Posterior cingulate gyrus (tissue), 11 donors: ENCODE results near the gene AHRR.

Experiments used
- DNase-seq, 10 donors: peaks; one replicate each; pipeline versions ENCODE4 v3.0.0 to v3.0.0-alpha.2; 2020 to 2021; ENCODE audit warnings: mixed read lengths in 3 of 10
- intact Hi-C: fragments of 100-400 bp; cut with DNase I; formaldehyde crosslinking; loops from one replicate; pipeline ENCODE4 v1.15.1; 2023

Gene AHRR

DNA sequence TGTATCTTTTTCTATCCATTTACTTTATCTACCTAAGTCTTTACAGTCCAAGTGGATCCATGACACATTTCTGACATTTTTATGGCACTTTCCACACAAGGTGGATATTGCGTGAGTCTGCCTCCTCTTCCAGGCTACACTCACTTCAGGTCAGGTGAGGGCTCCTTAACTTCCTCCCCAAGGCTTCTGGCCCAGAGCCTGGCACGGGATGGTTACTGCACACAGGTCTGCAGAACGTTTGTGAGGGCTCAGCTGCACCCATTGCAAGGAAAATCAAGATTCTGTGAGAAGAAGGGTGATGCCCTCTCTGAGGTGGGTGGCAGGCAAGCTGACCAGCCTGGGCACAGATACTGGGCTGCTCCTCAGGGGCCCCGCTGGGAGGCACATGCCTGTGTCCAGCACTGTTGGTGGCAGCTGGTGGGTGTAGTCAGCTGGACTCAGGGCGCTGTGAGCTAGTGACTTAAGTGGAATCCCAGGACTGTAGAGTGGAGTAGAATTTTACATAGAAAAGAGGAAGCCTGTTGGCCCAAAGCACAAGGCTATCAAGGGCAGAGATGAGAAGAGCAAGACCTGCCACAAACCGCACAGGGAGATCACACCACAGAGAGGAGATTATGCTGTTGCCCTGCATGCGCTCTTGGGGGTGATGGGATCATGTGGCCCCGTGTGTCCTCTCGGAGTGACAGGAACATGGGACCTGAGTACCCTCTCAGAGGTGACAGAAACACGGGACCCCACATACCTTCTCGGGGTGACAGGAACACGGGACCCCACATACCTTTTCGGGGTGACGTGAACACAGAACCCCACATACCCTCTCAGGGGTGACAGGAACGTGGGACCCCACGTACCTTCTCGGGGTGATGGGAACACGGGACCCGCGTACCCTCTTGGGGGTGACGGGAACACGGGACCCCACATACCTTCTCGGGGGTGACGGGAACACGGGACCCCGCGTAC lies 21.3 kb downstream of the AHRR start:
- intact Hi-C loops, result no loop called here
- DNase-seq, result no peak

- peak in 3 of 10 donors; percentile 35 to 82 (median 77) for DNase-seq
These were observed 22.2 kb downstream of the AHRR start for GRCh38 chr5:343461-344401.

DNA sequence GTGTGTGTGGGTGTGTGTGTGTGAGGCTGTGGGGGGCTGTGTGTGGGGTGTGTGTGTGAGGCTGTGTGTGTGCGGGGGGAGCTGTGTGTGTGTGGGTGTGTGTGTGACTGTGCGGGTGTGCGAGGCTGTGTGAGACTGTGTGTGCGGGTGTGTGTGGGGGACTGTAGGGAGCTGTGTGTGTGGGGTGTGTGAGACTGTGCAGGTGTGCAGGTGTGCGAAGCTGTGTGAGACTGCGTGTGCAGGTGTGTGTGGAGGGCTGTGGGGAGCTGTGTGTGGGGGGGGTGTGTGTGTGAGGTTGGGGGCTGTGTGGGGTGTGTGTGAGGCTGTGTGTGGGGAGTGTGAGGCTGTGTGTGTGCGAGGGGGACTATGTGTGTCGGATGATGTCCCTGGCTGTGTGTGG lies 23.2 kb downstream of the AHRR start:
- no peak for DNase-seq
- intact Hi-C loops, result no loop called here

More at GRCh38 chr5:343461-344401, 22.2 kb downstream of the AHRR start:
- intact Hi-C loops, result no loop called here

DNA sequence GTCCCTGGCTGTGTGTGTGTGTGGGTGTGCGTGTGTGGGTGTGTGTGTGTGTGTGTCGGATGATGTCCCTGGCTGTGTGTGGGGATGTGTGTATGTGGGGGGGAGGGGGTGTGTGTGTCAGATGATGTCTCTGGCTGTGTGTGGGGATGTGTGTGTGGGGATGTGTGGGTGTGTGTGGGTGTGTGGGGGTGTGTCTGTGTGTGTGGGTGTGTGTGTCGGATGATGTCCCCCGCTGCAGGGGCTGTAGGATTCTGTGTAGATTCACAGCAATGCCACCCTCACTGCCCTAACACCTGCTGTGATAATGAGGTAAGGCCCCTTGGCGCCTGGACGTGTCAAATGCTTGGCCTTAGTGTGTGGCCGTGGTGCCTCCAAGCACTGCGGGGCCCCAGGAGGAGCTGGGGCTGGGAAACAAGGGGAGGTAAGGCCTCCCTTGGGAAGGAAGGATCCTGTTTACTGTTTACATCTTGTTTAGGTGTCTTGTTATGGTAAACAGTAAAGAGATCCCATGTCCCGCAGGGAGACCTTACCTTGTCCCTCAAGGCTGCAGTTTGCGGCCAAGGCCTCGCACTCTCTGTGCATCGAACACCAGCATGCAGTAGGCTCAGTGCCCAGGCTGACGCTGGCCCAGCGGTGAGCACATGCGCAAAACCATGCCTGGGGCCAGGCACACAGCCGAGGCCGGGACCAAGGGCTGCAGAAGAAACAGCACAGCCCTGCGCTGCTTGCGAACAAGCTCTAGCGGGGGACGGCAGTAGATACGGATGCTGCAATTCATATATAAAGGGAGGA lies 24.1 kb downstream of the AHRR start:
- intact Hi-C loops, result no loop called here
- DNase-seq, result peak in 5 of 10 donors; percentile 30 to 87 (median 45)

- intact Hi-C loops, result no loop called here
- DNase-seq, result peak in 1 of 10 donors; percentile 52
These were observed 24.9 kb downstream of the AHRR start for GRCh38 chr5:346229-346935.

- DNase-seq, result no peak
- intact Hi-C loops, result no loop called here
These were observed 26.3 kb downstream of the AHRR start for GRCh38 chr5:347712-348284.

DNA sequence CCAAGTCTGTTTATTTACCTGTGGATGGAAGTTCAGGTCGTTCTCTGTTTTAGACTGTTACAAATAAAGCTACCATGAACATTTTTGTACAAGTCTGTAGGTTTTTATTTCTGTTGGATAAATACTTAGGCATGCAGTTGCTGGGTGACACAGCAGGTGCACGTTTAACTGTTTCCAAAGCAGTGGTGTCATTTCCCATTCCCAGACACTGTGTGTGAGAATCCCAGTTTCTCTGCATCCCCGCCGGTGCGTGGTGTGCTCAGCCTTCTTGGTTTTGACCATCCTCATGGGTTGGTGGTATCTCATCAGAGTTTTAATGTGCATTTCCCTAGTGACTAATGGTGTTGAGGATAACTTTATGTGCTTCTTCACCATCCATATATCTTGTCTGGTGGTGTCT lies 27.2 kb downstream of the AHRR start:
- no peak for DNase-seq

DNA sequence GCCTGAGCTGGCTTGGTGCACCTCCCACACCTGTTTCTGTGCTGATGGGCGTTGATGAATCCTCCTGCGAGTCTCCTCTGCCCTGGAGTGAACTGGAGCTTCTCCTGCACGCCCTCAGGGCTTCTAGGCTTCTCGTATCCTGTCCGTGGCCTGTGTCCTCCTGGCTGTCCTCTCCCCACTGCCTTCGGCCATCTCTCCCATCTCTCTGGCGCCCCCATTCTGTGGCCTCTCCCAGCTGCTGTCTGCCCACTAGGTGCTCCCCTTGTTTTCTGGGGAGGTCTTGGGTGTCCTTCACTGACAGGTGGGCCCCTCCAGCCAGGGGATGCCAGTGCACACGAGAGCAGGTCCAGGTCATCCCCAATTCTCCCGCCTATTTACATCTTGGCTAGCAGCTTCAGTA lies 28.8 kb downstream of the AHRR start:
- DNase-seq, result peak in 1 of 10 donors; percentile 79

More for the DNA sequence above, 27.2 kb downstream of the AHRR start:
- intact Hi-C loops, result no loop called here

DNA sequence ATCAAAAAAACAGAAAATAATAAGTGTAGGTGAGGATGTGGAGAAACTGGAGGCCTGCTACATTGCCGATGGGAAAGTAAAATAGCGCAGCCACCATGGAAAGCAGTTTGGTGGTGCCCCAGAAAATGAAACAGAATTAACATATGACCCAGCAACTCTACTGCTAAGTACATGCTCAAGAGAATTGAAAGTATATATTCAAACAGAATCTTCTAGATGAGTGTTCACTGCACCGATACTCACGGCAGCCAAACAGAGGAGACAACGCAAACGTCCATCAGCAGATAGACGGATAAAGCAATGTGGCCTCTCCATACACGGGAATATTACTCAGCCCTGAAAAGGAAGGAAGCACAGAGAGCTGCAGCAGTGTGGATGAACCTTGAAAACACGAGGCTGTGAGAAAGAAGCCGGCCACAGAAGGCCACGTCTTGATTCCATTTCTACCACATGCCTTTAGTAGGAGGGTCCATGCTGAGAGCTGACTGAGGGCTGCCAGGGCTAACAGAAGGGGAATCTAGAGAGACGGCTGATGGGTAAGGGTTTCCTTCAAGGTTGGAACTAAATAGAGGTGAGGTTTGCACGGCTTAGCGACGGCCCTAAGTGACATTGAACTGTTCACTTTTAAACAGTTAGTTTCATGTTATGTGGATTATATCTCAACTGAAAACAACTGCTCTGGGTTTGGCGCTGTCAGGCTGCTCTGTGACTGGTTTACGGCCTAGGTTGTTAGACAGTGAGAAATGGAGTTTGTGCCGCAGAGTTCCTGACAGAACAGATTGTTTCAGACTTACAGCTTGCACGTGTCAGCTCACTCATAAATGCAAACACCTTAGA lies 29.8 kb downstream of the AHRR start:
- intact Hi-C loops, result no loop called here
- no peak for DNase-seq

More for the DNA sequence above, 28.8 kb downstream of the AHRR start:
- intact Hi-C loops, result no loop called here

DNA sequence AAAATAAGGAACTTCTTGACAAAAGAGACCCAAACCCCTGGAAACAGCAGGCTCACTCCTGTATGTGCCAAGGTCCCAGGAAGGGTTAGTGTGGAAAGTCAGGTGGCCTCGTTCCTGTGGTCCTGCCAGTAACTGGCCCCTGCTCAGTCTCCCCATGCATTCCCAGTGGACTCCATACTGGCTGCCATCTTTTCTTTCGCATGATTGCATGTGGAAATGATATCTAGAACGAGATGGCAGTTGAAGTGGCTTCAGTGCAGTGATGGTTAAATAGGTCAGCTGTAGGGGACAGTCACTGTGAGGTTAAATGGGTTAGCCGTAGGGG lies 30.4 kb downstream of the AHRR start:
- intact Hi-C loops, result no loop called here
- no peak for DNase-seq

DNA sequence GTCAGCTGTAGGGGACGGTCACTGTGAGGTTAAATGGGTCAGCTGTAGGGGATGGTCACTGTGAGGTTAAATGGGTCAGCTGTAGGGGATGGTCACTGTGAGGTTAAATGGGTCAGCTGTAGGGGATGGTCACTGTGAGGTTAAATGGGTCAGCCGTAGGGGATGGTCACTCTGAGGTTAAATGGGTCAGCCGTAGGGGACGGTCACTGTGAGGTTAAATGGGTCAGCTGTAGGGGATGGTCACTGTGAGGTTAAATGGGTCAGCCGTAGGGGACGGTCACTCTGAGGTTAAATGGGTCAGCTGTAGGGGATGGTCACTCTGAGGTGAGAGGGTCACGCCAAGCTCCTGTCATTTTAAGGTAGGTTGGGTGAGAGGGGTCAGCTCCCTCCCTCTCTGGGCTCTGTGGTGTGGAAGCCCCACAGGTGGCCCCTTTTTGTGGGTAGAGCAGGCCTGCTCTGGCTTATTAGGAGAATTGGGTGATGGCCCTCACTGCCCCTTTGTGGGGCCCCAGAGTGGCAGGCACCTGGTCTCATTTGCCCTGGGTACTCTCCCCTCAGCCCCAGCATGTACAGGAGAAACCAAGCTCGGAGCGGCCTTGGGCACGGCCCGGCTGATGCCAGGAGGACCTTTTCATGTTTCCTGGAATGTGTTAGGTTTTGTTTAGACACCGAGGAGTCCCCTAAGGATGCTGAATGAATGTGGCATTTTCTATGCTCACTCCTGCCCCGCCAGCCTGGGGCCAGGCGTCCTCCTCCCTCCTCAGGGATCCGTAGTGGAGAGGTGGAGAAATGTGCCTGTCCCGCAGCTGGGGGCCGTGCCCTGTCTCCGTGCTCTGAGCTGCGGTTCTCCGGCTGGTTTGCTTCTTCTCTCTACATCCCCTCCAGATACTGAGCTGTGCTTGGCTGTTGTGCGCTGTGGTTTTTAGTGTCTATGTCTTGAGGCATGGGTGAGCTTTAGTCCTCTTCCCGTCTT lies 31.4 kb downstream of the AHRR start:
- DNase-seq, result peak in 1 of 10 donors; percentile 69
- intact Hi-C loops, result no loop called here

DNA sequence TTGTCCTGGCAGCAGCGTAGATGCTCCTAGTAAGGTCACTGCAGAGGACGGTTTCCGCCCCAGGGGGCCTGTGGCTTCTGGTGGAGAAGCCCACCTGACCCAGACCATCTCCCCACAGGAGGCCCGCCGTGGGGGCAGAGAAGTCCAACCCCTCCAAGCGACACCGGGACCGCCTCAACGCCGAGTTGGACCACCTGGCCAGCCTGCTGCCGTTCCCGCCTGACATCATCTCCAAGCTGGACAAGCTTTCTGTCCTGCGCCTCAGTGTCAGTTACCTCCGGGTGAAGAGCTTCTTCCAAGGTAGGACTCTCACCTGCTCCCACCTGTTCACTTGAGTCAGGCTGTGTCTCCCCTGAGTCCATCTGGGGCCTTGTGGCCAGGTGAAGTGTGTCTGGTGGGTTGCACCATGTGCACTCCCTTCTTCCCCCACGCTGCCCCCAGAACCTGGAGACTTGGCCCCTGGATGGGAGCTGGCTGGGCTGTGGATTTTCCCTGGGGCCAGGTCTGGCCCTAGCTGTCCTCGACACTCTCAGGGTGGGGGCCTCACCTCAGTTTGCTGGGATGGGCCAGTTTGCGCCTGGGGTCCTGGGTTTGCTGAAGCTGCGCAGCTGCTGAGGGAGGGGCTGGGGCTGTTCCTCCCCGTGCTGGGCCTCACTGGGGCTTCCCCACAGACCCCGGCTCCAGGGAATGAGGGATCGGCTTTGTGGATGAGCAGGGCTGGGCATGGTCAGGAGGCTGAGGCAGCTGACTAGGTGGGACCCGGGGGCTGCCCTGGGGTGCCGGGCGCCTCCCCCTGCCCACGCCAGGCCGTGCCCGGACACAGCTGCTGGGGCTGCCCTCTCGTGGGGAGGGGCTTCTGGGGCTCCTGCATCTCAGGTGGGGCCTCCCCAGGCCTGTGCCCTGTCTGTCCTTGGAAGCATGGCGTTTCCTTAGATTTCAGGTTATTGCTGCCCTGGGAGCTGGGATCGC lies 32.4 kb downstream of the AHRR start:
- intact Hi-C loops, result no loop called here

GRCh38 chr5:354581-355378 lies 33.3 kb downstream of the AHRR start:
- DNase-seq, result peak in 2 of 10 donors; percentile 59 to 68
- intact Hi-C loops, result no loop called here

More for the DNA sequence above, 32.4 kb downstream of the AHRR start:
- peak in 2 of 10 donors; percentile 57 to 77 for DNase-seq

GRCh38 chr5:355379-355935 lies 33.9 kb downstream of the AHRR start:
- intact Hi-C loops, result no loop called here
- DNase-seq, result peak in 2 of 10 donors; percentile 56 to 73

- DNase-seq, result peak in 1 of 10 donors; percentile 37
- intact Hi-C loops, result no loop called here
These were observed 34.4 kb downstream of the AHRR start for GRCh38 chr5:355958-356357.
